Esophagus muscularis mucosa (tissue), 4 donors: ENCODE measurements around the gene ARHGEF2. TPM values are rescaled to one million over a fixed set of nuclear protein-coding genes. Genes with fewer than 3 reads are reported as not detected.

ENCODE experiments used
- DNase-seq: peaks from one replicate; pipeline ENCODE4 v3.0.0-alpha.2; 2017; ENCODE audit errors: extremely low spot score
- H3K27ac ChIP-seq, 4 donors: fragments of 200-600 bp; sonication (generic); replicated peaks in 1 of 4; 1 replicate in 3 of 4; 2 replicates in 1 of 4; pipeline ENCODE4 v1.5.1; 2016 to 2019; ENCODE audit warnings: mild to moderate bottlenecking in 1 of 4
- H3K27me3 ChIP-seq, 4 donors: fragments of 200-600 bp; sonication (generic); one replicate each; pipeline versions ENCODE4 v1.5.1 to v1.6.0; 2016 to 2019
- H3K36me3 ChIP-seq, 4 donors: fragments of 200-600 bp; sonication (generic); one replicate each; pipeline ENCODE4 v1.5.1; 2016 to 2019
- H3K4me1 ChIP-seq, 4 donors: fragments of 200-600 bp; sonication (generic); one replicate each; pipeline ENCODE4 v1.5.1; 2016 to 2019
- H3K4me3 ChIP-seq, 4 donors: fragments of 200-600 bp; sonication (generic); 1 replicate in 2 of 4; 2 replicates in 2 of 4; pipeline ENCODE4 v1.5.1; 2016 to 2019; ENCODE audit warnings: mild to moderate bottlenecking in 4 of 4, moderate library complexity in 1 of 4
- H3K9me3 ChIP-seq, 4 donors: fragments of 200-600 bp; sonication (generic); 1 replicate in 3 of 4; 2 replicates in 1 of 4; pipeline ENCODE4 v1.5.1; 2016 to 2019
- EP300 ChIP-seq: sonication (generic); formaldehyde crosslinking; IDR thresholded peaks from one replicate; pipeline ENCODE4 v1.6.1; 2017; ENCODE audit warnings: antibody characterized with exemption
- POLR2A ChIP-seq: fragments of 450-650 bp; IDR thresholded peaks from one replicate; pipeline ENCODE4 v1.6.1; 2017; ENCODE audit warnings: antibody characterized with exemption, moderate library complexity, mild to moderate bottlenecking, low read depth
- POLR2AphosphoS5 ChIP-seq, 2 donors: sonication (generic); formaldehyde crosslinking; IDR thresholded peaks; one replicate each; pipeline ENCODE4 v1.6.1; 2017; ENCODE audit warnings: antibody characterized with exemption in 2 of 2
- WGBS: methylation state at CpG from one replicate; pipeline ENCODE4 v1.1.5; 2018; 5-methylcytosine and 5-hydroxymethylcytosine counted together
- intact Hi-C: fragments of 100-400 bp; cut with DNase I; formaldehyde crosslinking; loops from one replicate; pipeline ENCODE4 v1.15.1; 2023
- total RNA-seq, 4 donors: library from RNA; depleted of rRNA; stranded (reverse); fragments of >200 nt; gene quantifications; one replicate each; pipeline versions ENCODE4 v1.1.0 to v1.2.1, GENCODE V29; 2016
- TF ChIP-seq, protein P1 (sequence below), 3 experiments: fragments of 200-600 bp in 2 of 3; fragments of 450-650 bp in 1 of 3; sonication (generic) in 2 of 3; IDR thresholded peaks; one replicate each; pipeline ENCODE4 v1.5.1; 2017 to 2019; ENCODE audit warnings: antibody characterized with exemption in 3 of 3, mild to moderate bottlenecking in 2 of 3, moderate library complexity in 1 of 3

ARHGEF2 gene
- total RNA-seq, 4 donors from 2014 or later: 54.0 to 130 (median 91.8) TPM

DNA sequence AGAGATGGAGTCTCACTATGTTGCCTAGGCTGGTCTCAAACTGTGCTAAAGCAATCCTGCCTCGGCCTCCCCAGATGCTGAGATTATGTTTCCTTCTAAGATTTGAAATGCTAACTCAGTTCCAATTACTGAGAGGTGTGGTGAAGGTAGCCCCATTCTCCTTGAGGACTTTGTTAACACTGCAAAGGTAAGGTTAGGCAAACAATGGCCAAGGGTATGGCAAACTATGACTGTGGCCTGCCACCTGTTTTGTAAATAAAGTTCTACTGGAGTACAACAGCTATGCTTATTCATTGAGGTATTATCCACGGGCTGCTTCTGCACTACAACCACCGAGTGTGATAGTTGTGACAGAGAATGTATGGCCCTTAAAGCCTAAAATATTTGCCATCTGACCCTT lies 57.6 kb downstream of the ARHGEF2 start:
- WGBS: 90% methylated on average over 3 of the region's 3 CpGs
- peaks cover 94 to 100% (median 100%) of the 10 kb centered on the region in 4 donors for H3K36me3 ChIP-seq

GRCh38 chr1:155919801-155920200 lies 58.5 kb downstream of the ARHGEF2 start:
- Histone ChIP-seq H3K9me3 (no peaks in the 10 kb centered on the region), H3K27ac (no peak overlapping the region), H3K36me3 (peaks cover 94 to 100% (median 99%) of the 10 kb centered on the region in 4 donors), H3K27me3 (no peaks in the 10 kb centered on the region), H3K4me3 (no peak overlapping the region), H3K4me1 (peaks cover 0 to 16% (median 5%) of the 10 kb centered on the region in 4 donors)
- TF ChIP-seq POLR2A (no peak), POLR2AphosphoS5 (IDR thresholded peaks at IDR 0.05) (no peak), EP300 (no peak)
- TF ChIP-seq, protein P1, sequence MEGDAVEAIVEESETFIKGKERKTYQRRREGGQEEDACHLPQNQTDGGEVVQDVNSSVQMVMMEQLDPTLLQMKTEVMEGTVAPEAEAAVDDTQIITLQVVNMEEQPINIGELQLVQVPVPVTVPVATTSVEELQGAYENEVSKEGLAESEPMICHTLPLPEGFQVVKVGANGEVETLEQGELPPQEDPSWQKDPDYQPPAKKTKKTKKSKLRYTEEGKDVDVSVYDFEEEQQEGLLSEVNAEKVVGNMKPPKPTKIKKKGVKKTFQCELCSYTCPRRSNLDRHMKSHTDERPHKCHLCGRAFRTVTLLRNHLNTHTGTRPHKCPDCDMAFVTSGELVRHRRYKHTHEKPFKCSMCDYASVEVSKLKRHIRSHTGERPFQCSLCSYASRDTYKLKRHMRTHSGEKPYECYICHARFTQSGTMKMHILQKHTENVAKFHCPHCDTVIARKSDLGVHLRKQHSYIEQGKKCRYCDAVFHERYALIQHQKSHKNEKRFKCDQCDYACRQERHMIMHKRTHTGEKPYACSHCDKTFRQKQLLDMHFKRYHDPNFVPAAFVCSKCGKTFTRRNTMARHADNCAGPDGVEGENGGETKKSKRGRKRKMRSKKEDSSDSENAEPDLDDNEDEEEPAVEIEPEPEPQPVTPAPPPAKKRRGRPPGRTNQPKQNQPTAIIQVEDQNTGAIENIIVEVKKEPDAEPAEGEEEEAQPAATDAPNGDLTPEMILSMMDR (IDR thresholded peaks at IDR 0.05): no peak
- no peak for DNase-seq
- intact Hi-C loops: loop anchor here (10.0 kb wide), 1 partner anchor 55 kb away; no protein-coding TSS in a partner anchor
- WGBS: 97% methylated on average over 2 of the region's 2 CpGs

More for the DNA sequence above, 57.6 kb downstream of the ARHGEF2 start:
- H3K27me3 ChIP-seq: no peaks in the 10 kb centered on the region
- TF ChIP-seq POLR2A (no peak), POLR2AphosphoS5 (IDR thresholded peaks at IDR 0.05) (no peak), EP300 (no peak)
- TF ChIP-seq, protein P1 (IDR thresholded peaks at IDR 0.05): no peak
- no peak overlapping the region for H3K4me3 ChIP-seq
- no peak overlapping the region for H3K27ac ChIP-seq
- intact Hi-C loops: no loop called here
- H3K9me3 ChIP-seq: no peaks in the 10 kb centered on the region
- DNase-seq: no peak
- peaks cover 0 to 16% (median 2%) of the 10 kb centered on the region in 4 donors for H3K4me1 ChIP-seq

GRCh38 chr1:155918660-155919059 lies 59.7 kb downstream of the ARHGEF2 start:
- Histone ChIP-seq H3K27me3 (no peaks in the 10 kb centered on the region), H3K4me1 (peaks cover 0 to 10% (median 2%) of the 10 kb centered on the region in 4 donors), H3K9me3 (no peaks in the 10 kb centered on the region), H3K4me3 (no peak overlapping the region), H3K27ac (no peak overlapping the region), H3K36me3 (peaks cover 91 to 100% (median 99%) of the 10 kb centered on the region in 4 donors)
- TF ChIP-seq EP300 (no peak), POLR2A (no peak), POLR2AphosphoS5 (IDR thresholded peaks at IDR 0.05) (no peak)
- TF ChIP-seq, protein P1 (IDR thresholded peaks at IDR 0.05): no peak
- intact Hi-C loops: loop anchor here (10.0 kb wide), 1 partner anchor 54 kb away; no protein-coding TSS in a partner anchor
- WGBS: 74% methylated on average over 3 of the region's 3 CpGs
- DNase-seq: no peak

DNA sequence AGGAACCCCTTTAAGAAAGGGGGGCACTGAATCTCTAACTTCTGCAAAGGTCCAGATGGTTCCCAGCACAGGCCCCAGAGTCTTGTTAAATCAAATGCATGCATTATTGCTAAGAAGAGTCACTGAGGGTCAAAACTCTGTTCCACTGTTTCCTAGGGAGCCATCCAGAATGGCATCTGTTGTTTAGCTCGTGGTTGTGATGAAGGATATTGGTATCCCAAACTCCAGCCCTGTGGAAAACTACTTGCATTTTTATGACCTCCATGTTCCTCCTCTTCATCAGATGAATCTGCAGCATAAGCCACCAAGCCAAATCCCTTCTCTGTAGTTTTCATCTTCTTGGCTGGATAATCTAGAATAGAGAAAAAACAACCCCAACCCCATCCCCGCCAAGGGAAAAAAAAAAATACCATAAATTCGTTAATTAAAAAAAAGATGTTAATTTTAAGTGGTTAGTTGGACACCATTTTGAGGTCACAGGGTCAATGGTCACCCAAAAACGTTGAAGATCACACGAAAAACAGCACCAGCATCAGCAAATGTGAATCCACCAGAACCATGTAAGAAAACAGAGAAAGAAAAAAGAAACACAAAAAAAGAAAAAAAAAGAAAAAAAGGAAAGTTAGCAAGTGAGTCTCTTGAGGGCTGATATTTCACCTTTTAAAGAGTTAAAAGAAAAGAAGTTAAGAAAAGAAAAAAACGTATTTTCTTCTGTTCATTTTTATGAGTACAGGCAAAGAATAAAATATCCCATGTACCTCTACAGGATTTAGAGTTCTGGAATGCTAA lies 64.2 kb downstream of the ARHGEF2 start:
- no peaks in the 10 kb centered on the region for H3K27me3 ChIP-seq
- DNase-seq: no peak
- intact Hi-C loops: loop anchor here (10.0 kb wide), 1 partner anchor 49 kb away; no protein-coding TSS in a partner anchor
- H3K4me3 ChIP-seq: no peak overlapping the region
- peak overlapping the region in 3 of 4 donors; percentile 6 to 52 (median 22) for H3K27ac ChIP-seq
- no peak for TF ChIP-seq POLR2A
- no peak for TF ChIP-seq POLR2AphosphoS5 (IDR thresholded peaks at IDR 0.05)
- TF ChIP-seq EP300: no peak
- TF ChIP-seq, protein P1 (IDR thresholded peaks at IDR 0.05): no peak
- WGBS: 74% methylated on average over 6 of the region's 6 CpGs
- H3K9me3 ChIP-seq: no peaks in the 10 kb centered on the region
- H3K4me1 ChIP-seq: peaks cover 19 to 34% (median 22%) of the 10 kb centered on the region in 4 donors
- H3K36me3 ChIP-seq: peaks cover 55 to 77% (median 76%) of the 10 kb centered on the region in 4 donors
